IPS DF 4.7 (cell line): ENCODE data around the gene LRRC23.
A peak's percentile ranks its signal among the peaks of the same experiment; 100 is the strongest.

Experiments
- DNase-seq: peaks from one replicate; pipeline ENCODE4 v3.0.0-alpha.2; 2013; ENCODE audit warnings: low spot score; ENCODE audit errors: extremely low read depth

LRRC23 gene

DNA sequence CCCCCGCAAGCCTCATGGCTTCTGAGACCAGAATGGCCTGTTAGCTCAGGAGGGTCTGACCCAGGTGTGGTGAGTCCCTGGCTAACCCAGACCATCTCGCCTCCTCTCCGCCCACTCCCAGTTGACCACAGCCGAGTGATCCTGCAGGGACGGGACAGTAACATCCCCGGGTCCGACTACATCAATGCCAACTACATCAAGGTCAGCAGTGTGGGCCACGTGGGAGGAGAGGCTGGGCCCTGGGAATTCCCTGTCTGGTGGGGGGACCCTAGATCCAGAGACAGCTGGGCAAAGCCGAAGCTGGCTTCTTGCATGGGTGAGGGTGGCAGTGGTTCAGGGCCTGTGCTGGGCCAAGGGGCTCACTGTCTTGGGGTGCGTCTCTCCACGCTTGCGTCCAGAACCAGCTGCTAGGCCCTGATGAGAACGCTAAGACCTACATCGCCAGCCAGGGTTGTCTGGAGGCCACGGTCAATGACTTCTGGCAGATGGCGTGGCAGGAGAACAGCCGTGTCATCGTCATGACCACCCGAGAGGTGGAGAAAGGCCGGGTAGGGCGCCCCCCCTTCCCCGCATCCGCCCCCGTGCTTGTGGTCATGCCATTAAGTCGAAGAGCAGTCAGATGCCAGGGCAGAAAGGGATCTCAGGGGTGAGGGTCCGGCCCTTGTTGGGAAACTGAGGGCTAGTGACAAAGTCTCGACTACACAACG is 51.6 kb downstream of the LRRC23 start:
- no peak for DNase-seq

DNA sequence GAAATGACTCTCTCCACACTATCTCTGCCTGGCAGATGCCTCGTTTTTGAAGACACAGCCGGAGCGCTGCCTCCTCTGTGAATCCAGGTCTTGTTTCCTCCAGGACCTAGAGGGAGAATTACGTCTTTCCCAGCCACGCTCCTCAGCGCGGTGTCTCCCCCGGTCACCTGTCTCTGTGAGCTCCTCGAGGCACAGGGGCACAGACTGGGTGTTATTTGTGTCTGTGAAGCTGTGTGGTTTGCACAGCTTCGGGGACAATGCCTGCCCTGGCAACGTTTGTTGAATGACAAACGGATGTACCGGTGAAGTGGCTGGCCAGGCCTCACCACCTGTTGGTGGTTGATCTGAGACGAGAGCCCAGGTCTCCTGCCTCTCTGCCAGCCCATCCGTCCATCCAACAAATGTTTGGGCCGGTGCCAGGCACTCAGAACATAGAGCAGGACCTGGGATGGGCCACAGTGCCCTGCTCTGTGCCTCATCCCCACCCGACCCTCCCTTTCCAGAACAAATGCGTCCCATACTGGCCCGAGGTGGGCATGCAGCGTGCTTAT is 52.6 kb downstream of the LRRC23 start:
- DNase-seq, result no peak

DNA sequence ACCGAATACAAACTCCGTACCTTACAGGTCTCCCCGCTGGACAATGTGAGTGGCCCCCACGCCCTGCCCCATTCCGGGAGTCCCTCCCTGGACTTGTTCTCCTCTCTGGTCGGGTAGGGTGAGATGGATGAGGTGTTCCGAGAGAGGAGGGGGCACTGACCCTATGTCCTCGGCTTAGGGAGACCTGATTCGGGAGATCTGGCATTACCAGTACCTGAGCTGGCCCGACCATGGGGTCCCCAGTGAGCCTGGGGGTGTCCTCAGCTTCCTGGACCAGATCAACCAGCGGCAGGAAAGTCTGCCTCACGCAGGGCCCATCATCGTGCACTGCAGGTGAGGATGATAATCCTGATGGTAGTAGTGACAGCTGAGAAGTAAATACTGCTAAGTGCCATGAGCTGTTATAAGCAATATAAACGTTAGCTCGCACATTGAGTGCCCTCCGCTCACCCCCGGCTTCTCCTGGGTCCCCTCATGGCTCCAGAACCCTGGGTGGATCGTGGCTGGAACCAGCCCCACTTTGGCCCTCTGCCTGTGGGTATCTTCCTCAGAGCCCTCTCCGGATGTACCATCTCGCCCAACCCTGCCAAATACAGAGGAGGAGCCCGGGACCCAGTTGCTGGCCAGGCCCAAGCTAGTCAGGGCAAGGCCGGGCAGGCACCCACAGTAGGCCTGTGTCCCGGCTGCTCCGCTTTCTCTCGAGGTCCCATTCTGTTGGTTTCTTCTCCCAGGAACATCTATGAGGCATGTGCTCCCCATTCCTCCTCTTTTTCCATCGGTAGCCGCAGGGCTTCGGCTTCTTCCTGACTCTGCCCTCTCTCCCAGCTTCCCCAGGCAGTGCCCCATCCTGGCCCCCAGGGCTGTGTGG is 53.4 kb downstream of the LRRC23 start:
- no peak for DNase-seq

DNA sequence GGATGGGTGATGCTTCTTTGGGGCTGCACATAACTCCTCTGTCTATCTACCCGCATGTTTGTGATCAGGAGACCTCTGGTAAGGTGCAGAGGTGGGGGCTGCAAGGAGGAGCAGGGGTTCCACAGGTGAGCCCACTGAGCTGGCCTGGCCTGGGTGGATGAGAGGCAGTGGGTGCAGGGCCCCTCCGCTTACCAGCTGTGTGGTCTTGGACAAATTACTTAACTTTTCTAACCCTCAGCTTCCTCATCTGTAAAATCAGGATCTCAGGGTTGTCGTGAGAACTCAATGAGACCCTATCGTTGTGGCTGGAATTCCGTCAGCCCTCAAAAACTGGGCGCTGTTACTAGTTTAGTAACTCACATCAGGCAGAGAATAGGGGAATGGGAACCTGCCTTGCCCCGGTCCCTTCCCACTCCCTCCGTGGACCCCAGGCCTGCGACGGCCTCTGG is 54.0 kb downstream of the LRRC23 start:
- DNase-seq, result no peak

DNA sequence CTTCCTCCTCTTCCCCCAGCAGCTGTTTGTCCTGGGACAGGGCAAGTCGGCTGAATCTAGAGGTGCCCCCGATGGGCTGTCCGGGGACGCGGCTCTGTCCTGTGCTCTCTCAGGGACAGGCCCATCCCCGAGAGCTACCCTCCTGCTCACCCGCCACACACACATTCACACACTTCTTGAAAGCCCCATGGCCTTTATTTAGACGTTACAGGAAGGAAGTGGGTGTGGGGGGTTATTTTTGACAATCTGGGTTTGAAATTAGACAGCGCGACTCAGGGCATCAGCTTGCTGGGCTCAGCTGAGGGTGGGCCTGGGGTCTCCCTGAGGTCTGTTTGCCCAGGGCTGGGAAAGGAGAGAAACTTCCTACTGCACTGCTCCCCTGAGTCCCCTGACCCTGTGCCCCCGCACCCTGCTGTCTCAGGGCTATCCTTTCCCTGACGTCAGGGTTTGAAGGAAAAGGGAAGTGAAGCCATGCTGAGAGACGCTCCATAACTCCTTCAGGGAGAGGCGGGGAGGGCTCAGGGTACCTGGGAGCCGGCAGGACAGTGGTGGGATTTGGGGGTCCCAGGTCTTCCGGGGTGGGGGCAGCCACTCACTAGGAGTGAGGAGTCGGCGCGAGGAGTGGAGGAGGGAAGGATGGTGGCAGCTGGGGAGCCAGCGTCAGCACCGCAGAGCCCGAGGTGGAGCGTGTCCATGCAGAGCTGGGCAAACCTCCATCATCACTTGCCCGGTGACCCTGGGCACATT is 54.6 kb downstream of the LRRC23 start:
- DNase-seq, result no peak

DNA sequence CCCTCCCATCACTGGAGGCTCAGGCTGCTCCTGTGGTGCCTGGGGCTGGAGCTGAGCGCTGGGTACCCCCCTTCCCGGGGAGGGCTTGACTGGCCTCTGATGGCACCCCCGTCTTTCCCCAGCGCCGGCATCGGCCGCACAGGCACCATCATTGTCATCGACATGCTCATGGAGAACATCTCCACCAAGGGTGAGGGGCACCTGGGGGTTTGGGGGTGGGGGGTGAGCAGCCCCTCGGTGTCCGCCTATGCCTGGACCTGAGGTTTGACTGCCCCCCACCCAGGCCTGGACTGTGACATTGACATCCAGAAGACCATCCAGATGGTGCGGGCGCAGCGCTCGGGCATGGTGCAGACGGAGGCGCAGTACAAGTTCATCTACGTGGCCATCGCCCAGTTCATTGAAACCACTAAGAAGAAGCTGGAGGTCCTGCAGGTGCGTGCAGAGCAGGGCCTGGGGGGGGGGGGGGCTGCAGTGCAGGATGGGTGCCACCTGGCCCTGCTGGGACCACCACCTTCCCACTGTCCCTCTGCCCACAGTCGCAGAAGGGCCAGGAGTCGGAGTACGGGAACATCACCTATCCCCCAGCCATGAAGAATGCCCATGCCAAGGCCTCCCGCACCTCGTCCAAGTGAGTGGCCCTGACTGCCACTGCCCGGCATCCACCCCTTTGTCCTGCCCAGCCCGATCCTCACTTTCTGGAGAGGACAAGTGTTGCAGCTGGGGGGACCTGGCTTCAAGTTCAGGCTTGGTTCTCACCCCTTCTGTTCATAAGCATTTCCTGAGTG is 55.4 kb downstream of the LRRC23 start:
- no peak for DNase-seq

DNA sequence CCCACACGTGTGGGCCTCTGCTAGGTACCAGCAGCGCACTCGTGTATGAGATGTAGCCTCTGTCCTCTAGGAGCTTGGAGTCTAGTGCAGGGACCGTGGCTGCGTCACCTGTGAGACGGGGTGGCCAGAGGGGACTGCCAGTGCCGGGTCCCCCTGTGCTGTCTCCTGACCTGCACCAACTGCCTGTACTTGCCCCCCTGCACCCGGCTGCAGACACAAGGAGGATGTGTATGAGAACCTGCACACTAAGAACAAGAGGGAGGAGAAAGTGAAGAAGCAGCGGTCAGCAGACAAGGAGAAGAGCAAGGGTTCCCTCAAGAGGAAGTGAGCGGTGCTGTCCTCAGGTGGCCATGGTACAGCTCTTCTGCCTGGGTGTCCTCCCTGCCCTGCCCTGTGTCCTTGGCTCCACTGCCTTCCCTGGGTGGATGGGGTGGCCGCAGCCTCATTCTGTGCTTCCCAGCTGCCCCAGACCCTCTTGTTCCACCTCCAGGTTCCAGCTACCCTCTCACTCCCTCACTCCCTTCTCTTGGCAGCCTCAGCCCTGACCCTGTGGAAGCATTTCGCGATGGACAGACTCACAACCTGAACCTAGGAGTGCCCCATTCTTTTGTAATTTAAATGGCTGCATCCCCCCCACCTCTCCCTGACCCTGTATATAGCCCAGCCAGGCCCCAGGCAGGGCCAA is 56.1 kb downstream of the LRRC23 start:
- no peak for DNase-seq

DNA sequence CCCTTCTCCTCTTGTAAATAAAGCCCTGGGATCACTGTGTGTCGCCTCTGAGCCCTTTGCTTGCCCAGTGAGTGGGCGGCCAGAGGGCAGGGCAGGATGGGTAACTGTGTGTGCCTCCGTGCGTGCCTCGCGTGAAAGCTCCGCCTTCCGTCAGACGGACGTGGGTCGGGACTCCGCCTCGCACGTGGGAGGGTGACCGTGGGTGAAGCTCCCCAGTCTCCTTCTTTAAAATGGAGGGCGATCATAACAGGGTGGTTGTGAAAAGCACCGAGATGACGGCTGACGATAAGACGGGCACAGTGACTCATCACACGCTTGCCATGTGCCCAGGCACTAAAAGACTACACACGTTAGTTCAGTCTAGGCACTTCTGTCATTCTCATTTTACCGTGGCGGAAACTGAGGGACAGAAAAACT is 56.7 kb downstream of the LRRC23 start:
- DNase-seq, result no peak

DNA sequence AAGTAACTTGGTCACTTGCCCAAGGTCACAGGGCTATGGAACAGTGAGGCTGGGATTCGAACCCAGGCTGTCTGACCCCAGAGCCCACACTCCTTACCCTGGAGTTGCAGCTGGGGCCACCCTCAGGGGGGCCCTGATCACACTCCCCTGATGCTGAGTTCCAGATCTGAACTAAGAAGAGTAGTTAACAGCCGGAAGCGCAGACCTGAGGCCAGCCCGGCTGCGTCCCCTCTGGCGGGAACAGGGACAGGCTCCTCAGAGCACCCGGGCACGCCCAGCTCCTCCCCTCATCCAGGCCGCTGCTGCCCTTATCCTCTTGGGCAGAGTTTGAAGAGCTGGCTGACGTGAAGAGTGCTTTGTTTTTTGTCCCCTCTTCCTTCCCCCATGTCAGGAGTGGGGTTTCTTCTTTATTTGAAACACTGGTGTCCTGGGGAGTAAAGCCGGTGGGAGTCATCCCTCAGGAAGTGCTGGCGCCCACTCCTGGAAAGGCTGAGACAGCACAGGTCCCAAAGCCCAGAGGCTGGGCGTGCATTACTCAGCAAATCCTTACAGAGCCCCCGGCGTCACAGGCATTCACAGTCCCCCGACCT is 57.2 kb downstream of the LRRC23 start:
- DNase-seq, result peak; percentile 58

DNA sequence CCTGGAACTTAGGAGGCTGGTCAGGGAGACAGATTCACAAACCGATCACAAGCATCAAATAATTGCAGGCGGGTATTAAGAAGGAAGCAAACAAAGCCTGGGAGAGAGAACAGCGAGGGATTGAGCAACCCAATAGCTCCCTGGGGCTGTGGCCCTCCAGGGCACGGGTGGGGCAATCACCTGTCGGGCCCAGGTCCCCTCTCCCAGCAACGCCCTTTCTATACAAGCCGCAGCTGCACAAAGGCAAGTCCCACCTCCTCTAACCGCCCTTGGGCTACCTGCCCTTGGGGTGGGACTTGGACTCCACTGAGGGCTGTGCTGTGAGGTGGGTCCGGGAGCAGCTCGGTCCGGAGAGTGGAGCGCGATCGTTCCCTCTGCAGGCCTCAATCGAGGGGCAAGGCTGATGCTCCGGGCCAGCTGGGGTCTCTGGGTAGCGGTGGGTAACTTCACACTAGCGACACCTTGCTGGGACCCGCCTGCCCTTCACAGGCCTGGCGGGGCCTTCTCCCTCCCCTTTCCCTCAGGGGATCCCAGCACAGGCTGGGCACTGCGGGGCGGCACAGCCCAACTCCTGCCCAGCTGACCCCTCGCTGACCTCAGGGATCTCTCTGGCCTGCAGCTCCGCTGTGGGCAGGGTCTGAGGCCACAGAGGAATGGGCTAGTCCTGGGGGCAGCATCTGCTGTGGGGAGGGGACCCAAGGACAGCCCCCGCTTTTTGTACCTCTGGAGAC is 57.8 kb downstream of the LRRC23 start:
- no peak for DNase-seq

DNA sequence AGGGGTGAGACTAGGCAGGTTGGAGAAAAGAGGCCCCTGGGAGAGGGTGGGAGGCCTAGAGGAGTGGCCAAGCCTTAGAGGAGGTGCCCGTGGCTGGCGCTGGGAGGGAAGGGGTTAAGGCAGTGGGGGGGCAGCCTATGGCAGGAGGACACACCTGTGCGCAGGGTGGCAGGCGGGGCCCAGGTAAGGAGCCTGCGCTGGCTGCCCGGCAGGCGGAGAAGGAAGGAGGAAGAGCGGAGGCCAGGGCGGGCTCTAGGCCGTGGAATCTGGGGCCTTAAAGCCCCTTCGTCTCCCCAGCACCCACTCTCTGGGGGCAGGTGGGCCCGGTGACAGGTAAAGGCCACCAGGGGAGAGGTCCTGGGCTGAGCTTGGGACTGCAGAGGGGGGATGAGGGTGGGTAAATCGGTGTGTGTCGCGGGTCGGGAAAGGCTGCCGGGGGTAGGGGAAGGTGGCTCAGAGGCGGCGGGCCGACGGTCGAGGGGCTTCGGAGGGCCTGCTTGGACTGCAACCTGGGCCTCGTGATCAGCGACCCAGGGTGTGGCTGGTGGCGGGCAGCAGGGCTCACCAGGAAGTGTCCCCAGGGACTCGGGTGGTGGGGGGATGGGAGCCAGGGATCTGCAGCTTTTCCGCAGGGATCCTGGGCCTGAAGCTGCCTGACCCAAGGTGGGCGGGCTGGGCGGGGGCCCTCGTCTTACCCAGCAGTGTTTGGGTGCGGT is 58.6 kb downstream of the LRRC23 start:
- no peak for DNase-seq
